Activated CD4-positive, alpha-beta T cell treated with anti-CD3 and anti-CD28 coated beads, Interleukin-10, Interleukin-2, amounts not matched to agents 100 ng/mL and 50 ng/mL, durations not matched to agents 16 hours and 8 hours (primary cell): ENCODE measurements around the gene SPTBN1.
A peak's percentile ranks its signal among the peaks of the same experiment; 100 is the strongest.
"Not testable (repeated sequence)": the region's sequence is repeated elsewhere in the genome, so short reads cannot be mapped to it uniquely, and the experiment has no call there.

Source experiments
- DNase-seq: peaks from one replicate; pipeline ENCODE4 v3.0.0-alpha.2; 2020

SPTBN1 gene

DNA sequence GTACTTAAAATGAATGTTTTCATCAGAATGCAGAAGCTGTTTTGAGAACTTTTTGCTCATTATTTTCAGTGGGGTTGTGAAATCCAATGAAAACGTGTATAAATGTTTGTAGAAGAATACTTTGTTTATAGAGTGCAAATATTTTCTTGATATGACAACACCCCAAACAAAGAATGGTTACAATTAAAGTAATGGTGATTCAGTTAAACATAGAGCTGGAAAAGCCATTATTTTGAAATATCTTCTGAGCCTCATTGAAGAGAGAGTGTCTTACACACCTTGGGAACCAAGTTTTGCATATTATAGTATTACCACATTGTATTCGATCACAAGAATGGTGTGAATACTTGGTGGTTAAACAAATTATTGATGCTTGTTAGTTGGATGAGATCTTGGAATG lies 48.7 kb downstream of the SPTBN1 start:
- no peak for DNase-seq

DNA sequence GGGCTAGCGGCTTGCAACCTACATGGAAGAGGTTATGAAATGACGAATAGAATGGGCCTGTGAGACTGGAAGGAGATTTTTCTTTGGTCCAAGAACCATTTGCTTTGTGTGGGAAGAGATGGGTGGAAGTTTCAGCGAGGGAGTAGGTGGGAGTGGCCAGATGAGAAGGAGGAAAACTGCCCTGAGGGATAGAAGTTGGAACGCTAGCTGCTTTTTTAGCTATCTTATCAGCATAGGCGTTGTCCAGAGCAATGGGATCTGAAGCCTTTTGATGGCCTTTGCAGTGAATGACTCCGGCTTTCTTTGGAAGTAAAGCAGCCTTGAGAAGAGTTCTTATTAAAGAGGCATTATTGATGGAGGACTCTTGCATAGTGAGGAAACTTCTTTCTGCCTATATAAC lies 52.4 kb downstream of the SPTBN1 start:
- no peak for DNase-seq

DNA sequence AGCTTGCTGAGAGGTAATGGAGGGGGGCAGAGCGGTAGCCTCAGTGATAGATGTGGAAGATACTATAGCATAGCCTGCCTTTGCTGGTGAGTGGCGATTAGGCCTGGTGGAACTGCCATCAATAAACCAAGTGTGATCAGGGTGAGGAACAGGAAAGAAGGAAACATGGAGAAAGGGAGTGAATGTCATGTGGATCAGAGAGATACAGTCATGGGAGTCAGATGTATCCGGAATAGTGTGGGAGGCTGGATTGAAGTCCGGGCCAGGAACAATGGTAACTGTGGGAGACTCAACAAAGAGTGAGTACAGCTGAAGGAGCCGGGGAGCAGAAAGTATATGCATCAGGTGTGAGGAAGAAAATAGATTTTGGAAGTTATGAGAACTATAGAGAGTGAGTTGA lies 52.9 kb downstream of the SPTBN1 start:
- DNase-seq: not testable (repeated sequence)

GRCh38 chr2:54510916-54511315 lies 54.8 kb downstream of the SPTBN1 start:
- no peak for DNase-seq

DNA sequence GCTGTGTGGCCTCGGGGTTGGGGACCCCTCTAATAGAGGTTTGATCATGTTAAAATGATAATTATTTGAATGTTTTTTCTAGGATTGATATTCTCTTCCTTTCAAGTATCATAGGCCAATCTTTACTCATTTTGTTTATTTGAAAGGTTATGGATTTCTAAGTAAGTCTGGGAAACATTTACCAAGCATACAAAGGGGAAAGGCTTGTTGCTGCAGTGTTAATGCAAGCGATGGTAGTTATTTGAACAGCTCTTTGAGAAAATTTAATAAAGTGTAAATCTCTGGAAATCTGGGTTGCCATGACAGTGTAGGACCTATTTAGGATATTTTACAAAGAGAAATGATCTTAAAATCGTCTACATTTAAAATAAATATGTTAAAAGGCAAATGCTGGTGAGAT lies 56.1 kb downstream of the SPTBN1 start:
- DNase-seq: no peak

DNA sequence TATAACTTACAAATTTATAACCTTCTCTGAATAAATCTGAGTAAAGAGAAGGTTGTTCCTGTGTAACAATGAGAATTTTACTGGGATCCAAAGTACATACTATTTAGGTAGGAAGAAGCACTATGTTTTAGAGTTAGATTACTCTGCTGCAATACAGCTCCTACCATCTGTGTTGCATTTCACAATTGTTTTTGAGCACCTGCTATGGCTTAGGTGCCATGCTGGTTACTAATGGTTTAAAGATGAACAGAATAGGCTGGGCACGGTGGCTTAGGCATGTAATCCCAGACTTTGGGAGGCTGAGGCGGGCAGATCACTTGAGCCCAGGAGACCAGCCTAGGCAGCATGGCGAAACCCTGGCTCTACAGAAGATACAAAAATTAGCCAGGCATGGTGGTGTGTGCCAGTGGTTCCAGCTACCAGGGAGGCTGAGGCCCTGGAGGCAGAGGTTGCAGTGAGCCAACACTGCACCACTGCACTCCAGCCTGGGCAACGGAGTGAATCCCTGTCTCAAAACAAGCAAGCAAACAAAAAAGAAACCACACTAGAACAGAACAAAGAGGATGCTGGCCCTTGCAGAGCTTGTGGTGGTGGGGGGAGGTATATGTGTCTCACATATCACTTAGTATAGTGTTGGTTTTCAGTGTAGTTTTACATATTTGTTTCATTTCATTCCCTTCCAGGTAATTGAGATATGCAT lies 56.7 kb downstream of the SPTBN1 start:
- no peak for DNase-seq

- no peak for DNase-seq
Measured at GRCh38 chr2:54513363-54513715, 57.2 kb downstream of the SPTBN1 start.

- DNase-seq: no peak
Measured at GRCh38 chr2:54514822-54515569, 58.9 kb downstream of the SPTBN1 start.

DNA sequence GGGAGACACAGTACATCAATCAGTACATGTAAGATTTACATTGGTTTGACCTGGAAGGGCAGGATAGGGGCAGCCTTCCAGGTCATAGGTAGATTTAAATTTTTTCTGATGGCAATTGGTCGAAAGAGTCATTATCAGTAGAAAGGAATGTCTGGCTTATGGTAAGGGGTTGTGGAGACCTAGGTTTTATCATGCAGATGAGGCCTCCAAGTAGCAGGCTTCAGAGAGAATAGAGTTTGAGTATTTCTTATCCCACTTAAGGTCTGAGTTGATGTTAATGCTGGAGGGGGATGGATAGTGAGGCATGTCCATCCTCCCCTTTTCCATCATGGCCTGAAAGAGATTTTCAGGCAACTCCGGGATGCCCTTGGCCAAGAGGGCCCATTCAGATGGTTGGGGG lies 60.7 kb downstream of the SPTBN1 start:
- no peak for DNase-seq

DNA sequence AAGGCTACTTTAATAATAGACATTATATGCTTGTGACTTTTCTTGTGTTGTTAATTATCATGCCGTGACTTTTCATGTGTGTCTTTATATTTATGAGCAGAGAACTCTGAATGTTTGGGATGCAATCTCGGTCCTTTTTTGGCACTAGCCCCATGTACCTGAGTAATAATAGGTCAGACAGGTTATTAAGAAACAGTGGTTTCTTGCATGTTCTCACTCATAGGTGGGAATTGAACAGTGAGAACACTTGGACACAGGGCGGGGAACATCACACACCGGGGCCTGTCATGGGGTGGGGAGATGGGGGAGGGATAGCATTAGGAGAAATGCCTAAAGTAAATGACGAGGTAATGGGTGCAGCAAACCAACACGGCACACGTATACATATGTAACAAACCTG lies 61.9 kb downstream of the SPTBN1 start:
- DNase-seq: not testable (repeated sequence)

DNA sequence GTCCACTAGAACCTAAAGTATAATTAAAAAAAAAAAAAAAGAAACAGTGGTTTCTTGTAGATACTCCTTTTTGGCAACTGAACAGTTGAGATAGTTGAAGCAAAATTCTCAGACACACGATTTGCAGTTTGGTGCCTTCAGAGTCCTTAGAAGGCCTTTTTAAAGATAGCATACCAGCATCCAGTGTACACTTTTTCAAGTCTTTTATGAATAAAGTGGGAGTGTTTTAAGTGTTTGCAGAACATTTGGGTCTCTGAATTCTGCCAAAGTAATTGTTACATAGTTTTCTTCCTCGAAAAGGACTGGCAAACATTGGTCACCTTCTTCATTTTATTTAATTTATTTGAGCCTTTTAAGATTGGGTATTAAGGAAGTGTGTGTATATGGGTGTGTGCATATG lies 62.3 kb downstream of the SPTBN1 start:
- DNase-seq: no peak

GRCh38 chr2:54519841-54520459 lies 63.8 kb downstream of the SPTBN1 start:
- no peak for DNase-seq

DNA sequence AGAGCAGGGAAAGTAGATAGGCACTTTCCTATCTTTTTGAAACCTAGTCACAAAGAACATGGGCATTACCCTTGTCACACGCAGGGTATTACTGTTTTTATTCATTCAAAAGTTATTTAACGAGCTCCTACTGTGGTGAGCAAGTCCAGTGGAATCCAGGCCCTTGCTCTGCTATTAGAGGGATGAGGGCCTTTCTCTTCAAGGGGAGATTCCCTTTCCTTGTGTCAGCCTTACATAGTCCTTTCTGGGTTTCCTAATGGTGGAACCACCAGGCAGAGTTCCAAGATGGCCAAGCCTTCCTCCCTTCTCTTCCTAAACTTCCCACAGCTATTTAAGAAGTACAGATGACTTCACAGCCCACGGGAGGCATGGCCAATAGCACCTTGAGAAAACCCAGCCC lies 64.6 kb downstream of the SPTBN1 start:
- DNase-seq: no peak

GRCh38 chr2:54522624-54523281 lies 66.6 kb downstream of the SPTBN1 start:
- DNase-seq: peak; percentile 80

DNA sequence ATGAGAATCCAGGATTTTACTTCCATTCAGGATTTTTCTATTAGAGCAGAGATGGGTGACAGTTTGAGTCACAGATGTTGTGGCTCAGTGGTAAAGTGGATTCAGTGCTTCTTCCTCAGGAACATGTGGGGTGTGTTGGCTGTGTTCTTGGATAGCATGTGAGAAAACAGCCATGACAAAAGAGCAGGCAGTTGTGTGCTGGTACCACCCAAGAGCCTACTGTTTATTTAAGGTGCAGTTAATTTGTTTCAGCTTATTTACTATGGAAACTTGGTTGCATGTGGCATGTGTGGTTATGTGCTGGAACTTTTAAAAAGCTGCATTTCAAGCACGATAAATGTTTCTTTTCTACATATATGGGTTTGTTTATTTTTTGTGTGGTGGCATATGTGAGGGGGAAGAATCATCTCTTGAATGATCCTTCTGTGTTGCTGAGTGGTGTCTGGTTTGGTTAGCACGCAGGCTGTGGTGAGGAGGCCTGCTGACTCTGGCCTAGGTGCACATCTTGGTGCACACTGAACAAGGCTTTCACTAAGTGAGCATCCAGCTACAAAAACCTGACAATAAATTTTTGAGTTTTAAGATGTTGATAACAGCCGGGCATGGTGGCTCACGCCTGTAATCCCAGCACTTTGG lies 67.3 kb downstream of the SPTBN1 start:
- no peak for DNase-seq

GRCh38 chr2:54524226-54524991 lies 68.3 kb downstream of the SPTBN1 start:
- peak; percentile 64 for DNase-seq

DNA sequence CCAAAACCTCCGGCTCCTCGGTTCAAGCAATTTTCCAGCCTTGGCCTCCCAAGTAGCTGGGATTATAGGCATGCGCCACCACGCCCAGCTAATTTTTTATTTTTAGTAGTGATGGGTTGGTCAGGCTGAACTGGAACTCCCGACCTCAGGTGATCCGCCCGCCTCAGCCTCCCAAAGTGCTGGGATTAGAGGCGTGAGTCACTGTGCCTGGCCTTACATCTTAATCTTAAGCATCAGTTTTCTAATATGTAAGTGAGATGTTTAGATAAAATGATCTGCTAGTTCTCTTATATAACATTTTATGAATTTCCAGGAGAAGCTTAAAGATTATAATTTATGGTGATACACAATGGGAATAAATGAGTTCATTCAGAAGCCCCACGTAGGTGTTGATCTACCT lies 69.2 kb downstream of the SPTBN1 start:
- DNase-seq: no peak

GRCh38 chr2:54526226-54526879 lies 70.2 kb downstream of the SPTBN1 start:
- DNase-seq: no peak

- DNase-seq: no peak
Measured at GRCh38 chr2:54528311-54528955, 72.3 kb downstream of the SPTBN1 start.

DNA sequence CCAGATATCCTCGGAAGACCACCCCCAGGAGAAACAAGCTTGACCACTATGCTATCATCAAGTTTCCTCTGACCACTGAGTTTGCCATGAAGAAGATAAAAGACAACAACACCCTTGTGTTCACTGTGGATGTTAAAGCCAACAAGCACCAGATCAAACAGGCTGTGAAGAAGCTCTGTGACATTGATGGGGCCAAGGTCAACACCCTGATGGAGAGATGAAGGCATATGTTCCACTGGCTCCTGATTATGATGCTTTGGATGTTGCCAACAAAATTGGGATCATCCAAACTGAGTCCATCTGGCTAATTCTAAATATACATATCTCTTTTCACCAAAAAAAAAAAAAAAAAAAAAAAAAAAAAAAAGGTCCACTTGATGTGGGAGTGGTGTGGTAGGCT lies 73.4 kb downstream of the SPTBN1 start:
- DNase-seq: not testable (repeated sequence)

DNA sequence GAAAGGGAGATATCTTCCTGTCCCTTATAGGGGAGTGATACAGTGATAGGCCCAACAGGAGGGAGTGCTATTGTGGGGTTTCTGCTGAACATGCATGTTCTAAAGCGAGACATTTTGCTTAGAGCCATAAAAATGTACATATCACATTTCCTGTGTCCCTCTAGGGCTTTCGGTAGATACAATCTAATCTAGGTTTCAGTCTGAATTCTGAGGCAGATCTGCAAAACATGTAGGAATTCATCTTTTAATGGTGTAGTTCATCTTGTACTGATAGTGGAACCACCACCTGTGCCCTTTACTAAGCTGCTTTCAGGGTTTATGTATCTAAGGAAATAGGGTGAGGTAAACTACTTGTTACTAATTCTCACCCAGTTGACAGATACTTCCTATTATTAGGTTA lies 73.8 kb downstream of the SPTBN1 start:
- DNase-seq: peak; percentile 39
